Measurements from ENCODE around the gene TRIM64. TPM values are rescaled to one million over a fixed set of nuclear protein-coding genes. Genes with fewer than 3 reads are reported as not detected.
"Not testable (repeated sequence)": the region's sequence is repeated elsewhere in the genome, so short reads cannot be mapped to it uniquely, and the experiment has no call there.

Gene TRIM64
- total RNA-seq, result not detected

GRCh38 chr11:89965737-89966136, at the start of gene TRIM64:
TSS of gene TRIM64 (plus strand) at chr11:89966037. CDS start at chr11:89968504, 2,467 bp downstream.
- H3K4me1 Mint-ChIP-seq (ENCODE audit: low read depth); H3K4me3 Mint-ChIP-seq; DNase-seq; H3K9me3 Mint-ChIP-seq; ATAC-seq; H3K27me3 Mint-ChIP-seq (ENCODE audit: low read depth); H3K36me3 Mint-ChIP-seq (ENCODE audit: insufficient read depth): not testable (repeated sequence)

DNA sequence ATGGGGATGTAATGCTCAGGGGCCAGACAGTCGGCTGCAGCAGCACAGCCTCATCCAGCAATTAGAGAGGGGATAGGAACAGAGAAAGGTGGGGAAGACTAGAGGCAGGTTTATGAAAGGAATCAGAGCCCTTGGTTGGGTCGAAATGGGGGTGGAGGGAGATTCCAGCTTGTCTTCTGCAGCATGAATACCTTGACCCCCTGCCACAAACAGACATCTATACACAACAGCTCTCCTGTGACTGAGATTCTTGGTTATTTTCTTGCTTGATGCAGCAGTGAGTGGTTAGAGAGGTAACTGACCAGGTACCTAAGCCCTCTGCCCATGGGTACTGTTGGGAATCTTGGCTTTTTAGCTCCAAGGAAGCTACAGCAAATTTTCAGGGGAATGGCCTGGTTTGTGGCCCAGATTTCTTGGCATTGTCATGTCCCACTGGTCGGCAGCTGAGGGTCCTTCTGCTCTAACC, 43.6 kb upstream of the TRIM64 start, which contains the start of gene TRIM49D1:
Gene TRIM49D1 (minus strand): TSS at position 51 of the 466 bp plus-strand sequence. CDS start 4,535 bp downstream, outside the sequence.
- Mint-ChIP-seq H3K4me3 (no peak within 1 kb of the TSS), H3K36me3 (ENCODE audit: insufficient read depth) (no peaks in the 10 kb centered on the region), H3K9me3 (no peaks in the 10 kb centered on the region), H3K27me3 (ENCODE audit: low read depth) (no peaks in the 10 kb centered on the region), H3K4me1 (ENCODE audit: low read depth) (no peaks in the 10 kb centered on the region)
- DNase-seq (no peak), ATAC-seq (no peak)

DNA sequence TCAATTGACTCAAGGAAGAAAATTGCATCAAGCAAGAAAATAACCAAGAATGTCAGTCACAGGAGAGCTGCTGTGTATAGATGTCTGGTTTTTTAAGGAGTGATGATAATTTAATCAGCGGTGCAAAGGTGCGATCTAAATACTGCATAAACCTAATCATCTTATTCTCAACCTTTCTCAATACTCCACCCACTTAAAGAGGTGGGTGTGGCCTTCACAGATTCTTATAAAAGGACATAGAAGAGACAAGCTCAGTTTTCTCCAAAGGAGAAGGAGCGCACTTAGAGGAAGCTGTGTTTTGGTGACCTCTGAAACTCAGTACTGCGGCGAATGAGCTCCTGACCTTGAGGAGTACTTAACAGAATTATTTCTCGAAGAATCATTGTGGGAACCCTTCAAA, 42.1 kb upstream of the TRIM64 start, which contains the start of gene TRIM49D2:
Gene TRIM49D2 (plus strand): TSS at position 301 of the 400 bp plus-strand sequence. CDS start 2,698 bp downstream, outside the sequence.
- H3K27me3 Mint-ChIP-seq (ENCODE audit: low read depth); DNase-seq; H3K4me3 Mint-ChIP-seq; ATAC-seq; H3K9me3 Mint-ChIP-seq; H3K36me3 Mint-ChIP-seq (ENCODE audit: insufficient read depth); H3K4me1 Mint-ChIP-seq (ENCODE audit: low read depth): not testable (repeated sequence)

DNA sequence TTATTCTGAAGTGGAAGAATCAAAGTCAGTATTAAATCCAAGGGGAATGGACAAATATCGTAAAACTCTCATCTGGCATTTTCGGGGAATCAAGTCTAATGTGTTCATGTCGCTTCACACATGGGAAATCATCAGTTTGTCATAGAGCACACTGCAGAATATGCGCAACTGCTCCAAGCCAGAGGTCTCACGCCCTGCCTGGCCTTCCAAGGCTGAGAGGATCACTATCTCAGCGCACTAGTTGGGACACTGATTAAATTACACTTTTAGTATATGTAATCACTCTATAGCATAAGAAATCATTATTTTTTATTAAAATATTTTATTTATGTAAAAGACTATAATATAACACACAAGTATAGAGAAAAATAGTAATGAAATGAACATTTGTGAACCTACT, 5.0 kb upstream of the TRIM64 start:
- not testable (repeated sequence) for H3K36me3 Mint-ChIP-seq (ENCODE audit: insufficient read depth); H3K4me1 Mint-ChIP-seq (ENCODE audit: low read depth); ATAC-seq; H3K9me3 Mint-ChIP-seq; DNase-seq; H3K27me3 Mint-ChIP-seq (ENCODE audit: low read depth); H3K4me3 Mint-ChIP-seq

Other genes with a start within 250 kb of the TRIM64 start
- not detected for gene TRIM49, start 157.5 kb upstream of the TRIM64 start, total RNA-seq
- not detected for gene TRIM64B, start 87.5 kb upstream of the TRIM64 start, total RNA-seq
- not detected for gene TRIM49D1, start 43.8 kb upstream of the TRIM64 start, total RNA-seq
- not detected for gene TRIM49D2, start 42.0 kb upstream of the TRIM64 start, total RNA-seq
- not detected for gene TRIM49C, start 65.1 kb downstream of the TRIM64 start, total RNA-seq
- gene UBTFL1, start 119.9 kb downstream of the TRIM64 start, total RNA-seq, result not detected
- gene NAALAD2, start 168.6 kb downstream of the TRIM64 start, total RNA-seq, result not detected

All from activated T-cell treated with anti-CD3 and anti-CD28 coated beads, Interleukin-2, amount 50 U/mL, for 4 hours (primary cell).